HG03460 (cell line): ENCODE data around the gene CD84.
A peak's percentile ranks its signal among the peaks of the same experiment; 100 is the strongest.
"Not testable (repeated sequence)": the region's sequence is repeated elsewhere in the genome, so short reads cannot be mapped to it uniquely, and the experiment has no call there.

Experiments used
- ATAC-seq: cut with Tn5 transposase; IDR thresholded peaks from one replicate; pipeline ENCODE4 v1.9.1; 2021; ENCODE audit not compliant: unreplicated experiment

The CD84 gene

GRCh38 chr1:160575112-160575664, 4.1 kb downstream of the CD84 start:
- no peak for ATAC-seq

GRCh38 chr1:160570840-160571239, 8.5 kb downstream of the CD84 start:
- ATAC-seq, result no peak

GRCh38 chr1:160569806-160570205, 9.5 kb downstream of the CD84 start:
- ATAC-seq, result no peak

GRCh38 chr1:160567858-160568682, 11.2 kb downstream of the CD84 start:
- no peak for ATAC-seq

- no peak for ATAC-seq
Measured at GRCh38 chr1:160567341-160567740, 12.0 kb downstream of the CD84 start.

- no peak for ATAC-seq
Measured at GRCh38 chr1:160565564-160565963, 13.7 kb downstream of the CD84 start.

- not testable (repeated sequence) for ATAC-seq
Measured at GRCh38 chr1:160563230-160563629, 16.1 kb downstream of the CD84 start.

GRCh38 chr1:160562745-160563144, 16.6 kb downstream of the CD84 start:
- not testable (repeated sequence) for ATAC-seq

- ATAC-seq, result no peak
Measured at GRCh38 chr1:160560806-160561205, 18.5 kb downstream of the CD84 start.

GRCh38 chr1:160560045-160560705, 19.1 kb downstream of the CD84 start:
- no peak for ATAC-seq

GRCh38 chr1:160559437-160559836, 19.9 kb downstream of the CD84 start:
- ATAC-seq, result not testable (repeated sequence)

GRCh38 chr1:160558660-160559380, 20.5 kb downstream of the CD84 start:
- ATAC-seq, result no peak

- no peak for ATAC-seq
Measured at GRCh38 chr1:160553778-160554177, 25.5 kb downstream of the CD84 start.

GRCh38 chr1:160552425-160552824, 26.9 kb downstream of the CD84 start:
- ATAC-seq, result no peak

- ATAC-seq, result no peak
Measured at GRCh38 chr1:160550572-160551034, 28.7 kb downstream of the CD84 start.

GRCh38 chr1:160549665-160550006, 29.7 kb downstream of the CD84 start:
- ATAC-seq, result no peak

GRCh38 chr1:160548960-160549664, 30.2 kb downstream of the CD84 start:
- peak; percentile 51 for ATAC-seq

- peak; percentile 51 for ATAC-seq
Measured at GRCh38 chr1:160548183-160548582, 31.1 kb downstream of the CD84 start.

- no peak for ATAC-seq
Measured at GRCh38 chr1:160547422-160547821, 31.9 kb downstream of the CD84 start.

- no peak for ATAC-seq
Measured at GRCh38 chr1:160546942-160547341, 32.4 kb downstream of the CD84 start.

GRCh38 chr1:160544647-160545046, 34.6 kb downstream of the CD84 start:
- ATAC-seq, result no peak
